GM19238 (cell line): Measurements from ENCODE around the gene LRRN2.

Experiments used
- DNase-seq: peaks from one replicate; pipeline ENCODE4 v3.0.0; 2011; ENCODE audit warnings: low spot score; ENCODE audit not compliant: insufficient read length

Gene LRRN2

DNA sequence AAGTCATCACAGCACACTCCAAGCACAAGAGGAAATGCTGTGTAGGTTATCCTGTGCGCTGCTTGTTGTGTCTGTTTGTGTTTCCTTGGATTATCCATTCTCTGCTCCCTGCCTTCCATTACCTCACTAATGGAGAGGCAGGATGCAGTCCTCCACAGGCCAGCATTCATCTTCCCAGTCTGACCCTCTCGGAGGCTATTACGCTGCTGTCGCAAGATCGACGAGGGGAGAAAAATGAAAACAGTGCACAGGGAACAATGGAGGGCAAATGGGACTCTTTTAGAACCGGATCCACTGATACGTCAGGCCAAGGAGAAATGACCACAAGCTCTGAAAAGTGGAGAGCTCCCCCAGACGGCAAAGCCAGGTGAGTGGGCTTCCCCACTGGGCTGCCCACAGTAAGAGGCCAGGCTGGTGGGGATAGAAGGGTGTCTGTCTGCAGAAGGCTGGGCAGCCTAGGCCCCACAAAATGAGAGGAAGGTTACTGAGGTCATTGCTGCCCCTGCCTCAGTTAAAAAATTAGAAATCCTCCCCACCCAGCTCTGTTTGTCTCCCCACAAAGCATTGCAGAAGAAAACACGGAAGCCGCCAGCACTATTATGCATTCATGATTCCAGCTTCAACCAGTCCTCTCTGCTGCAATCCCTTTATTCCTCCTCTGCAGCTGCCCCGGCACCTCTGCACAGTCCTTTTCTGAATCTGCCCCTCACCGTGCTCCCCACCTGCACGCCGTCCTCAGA lies 21.7 kb downstream of the LRRN2 start:
- no peak for DNase-seq

DNA sequence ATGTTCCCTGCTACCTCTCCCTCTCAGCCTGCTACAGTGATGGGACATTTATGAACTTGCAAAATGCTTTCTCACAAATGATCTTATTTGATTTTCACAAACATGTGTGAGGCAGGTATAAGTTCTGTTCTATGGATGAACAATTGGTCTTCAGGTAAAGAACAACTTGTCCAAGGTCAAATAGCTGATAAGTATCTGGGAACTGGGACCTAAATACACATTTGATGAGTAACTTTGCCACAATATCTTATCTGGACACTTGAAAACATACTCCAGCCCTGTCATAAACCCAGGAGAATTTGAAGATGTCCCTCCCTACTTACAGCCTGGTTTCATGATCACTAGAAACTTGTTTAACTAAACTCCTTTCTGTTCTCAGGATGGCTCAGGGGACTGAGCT lies 23.0 kb downstream of the LRRN2 start:
- no peak for DNase-seq

DNA sequence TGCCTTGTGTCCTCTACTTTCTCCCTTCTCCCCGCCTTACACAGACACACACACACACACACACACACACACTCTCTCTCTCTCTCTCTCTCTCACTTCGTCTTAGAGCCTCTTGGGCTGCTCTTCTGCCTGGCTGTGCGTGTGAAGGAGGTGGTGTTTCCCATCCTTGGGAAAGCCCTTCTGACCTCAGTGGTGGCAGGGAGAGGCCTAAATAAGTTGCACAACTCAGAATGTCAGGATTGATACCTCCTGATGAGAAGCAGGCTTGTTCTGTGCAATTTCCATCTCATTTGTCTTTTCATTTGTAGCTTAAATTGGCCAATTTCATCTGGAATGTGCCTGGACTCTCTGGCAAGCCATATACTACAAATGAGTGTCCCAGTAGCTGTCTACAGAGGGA lies 25.0 kb downstream of the LRRN2 start:
- DNase-seq = no peak

DNA sequence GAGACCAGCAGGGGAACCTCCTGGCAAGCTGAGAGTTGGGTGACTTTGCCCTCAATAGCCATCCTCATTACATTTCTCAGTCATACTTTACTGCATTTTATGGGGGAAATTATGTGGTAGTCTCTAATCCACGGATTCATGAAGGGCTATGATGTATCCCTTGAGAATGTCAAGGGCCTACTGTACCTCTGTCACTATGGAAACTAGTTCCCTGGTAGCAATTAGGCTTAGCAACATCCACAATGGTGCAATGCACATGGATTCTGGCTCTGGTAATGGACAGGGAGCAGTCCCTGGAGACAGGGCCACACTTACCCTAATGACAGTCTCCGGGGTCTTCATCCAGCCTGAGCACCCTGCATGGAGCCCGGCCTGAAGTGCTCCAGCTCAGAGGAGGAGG lies 26.5 kb downstream of the LRRN2 start:
- DNase-seq = no peak

DNA sequence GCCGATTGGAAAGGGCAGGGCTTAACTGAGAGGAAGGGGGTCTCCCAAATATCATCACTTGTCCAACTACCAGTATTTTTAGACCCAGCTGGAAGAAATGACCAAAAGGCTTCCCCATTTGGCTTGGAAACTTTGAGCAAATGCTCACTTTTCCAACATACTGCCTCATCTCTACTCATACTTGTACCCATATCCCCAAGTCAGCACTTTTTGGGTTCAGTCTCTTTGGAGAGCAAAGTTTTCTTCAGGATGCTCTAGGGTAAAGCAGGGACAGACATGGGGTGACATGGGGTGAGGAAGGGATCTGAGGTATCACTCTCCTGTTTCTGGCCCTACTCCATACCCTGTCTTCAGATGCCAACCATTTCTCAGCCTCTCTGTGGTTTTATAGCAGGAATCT lies 27.2 kb downstream of the LRRN2 start:
- DNase-seq = no peak

DNA sequence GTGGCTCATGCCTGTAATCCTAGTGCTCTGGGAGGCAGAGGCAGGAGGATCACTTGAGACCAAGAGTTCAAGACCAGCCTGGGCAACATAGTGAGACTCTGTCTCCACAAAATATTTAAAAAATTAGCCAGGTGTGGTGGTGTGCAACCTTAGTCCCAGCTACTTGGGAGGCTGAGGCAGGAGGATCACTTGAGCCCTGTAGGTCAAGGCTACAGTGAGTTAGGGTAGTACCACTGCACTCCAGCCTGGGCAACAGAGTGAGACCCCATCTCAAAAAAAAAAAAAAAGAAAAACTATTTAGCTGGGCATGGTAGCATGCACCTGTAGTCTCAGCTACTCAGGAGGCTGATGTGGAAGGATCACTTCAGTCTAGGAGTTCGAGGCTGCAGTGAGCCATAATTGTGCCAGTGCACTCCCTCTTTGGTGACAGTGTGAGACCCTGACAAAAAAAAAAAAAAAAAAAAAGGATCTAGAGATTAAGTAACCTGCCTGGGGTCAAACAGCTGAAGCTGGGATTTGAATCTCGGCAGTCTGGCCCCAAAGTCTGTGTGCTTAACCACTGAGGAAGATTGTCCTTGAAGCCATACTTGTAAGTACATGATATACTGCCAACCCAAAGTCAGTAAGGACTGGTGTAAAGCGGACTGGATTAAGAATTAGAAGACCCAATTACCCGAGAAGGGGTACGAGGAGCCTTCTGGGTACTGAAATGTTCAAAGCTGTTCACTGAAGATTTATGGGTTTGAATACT lies 31.8 kb downstream of the LRRN2 start:
- DNase-seq = no peak

GRCh38 chr1:204652497-204652896 lies 33.0 kb downstream of the LRRN2 start:
- no peak for DNase-seq

- no peak for DNase-seq
These were observed 33.6 kb downstream of the LRRN2 start for GRCh38 chr1:204651843-204652421.

GRCh38 chr1:204650911-204651570 lies 34.5 kb downstream of the LRRN2 start:
- DNase-seq = no peak

DNA sequence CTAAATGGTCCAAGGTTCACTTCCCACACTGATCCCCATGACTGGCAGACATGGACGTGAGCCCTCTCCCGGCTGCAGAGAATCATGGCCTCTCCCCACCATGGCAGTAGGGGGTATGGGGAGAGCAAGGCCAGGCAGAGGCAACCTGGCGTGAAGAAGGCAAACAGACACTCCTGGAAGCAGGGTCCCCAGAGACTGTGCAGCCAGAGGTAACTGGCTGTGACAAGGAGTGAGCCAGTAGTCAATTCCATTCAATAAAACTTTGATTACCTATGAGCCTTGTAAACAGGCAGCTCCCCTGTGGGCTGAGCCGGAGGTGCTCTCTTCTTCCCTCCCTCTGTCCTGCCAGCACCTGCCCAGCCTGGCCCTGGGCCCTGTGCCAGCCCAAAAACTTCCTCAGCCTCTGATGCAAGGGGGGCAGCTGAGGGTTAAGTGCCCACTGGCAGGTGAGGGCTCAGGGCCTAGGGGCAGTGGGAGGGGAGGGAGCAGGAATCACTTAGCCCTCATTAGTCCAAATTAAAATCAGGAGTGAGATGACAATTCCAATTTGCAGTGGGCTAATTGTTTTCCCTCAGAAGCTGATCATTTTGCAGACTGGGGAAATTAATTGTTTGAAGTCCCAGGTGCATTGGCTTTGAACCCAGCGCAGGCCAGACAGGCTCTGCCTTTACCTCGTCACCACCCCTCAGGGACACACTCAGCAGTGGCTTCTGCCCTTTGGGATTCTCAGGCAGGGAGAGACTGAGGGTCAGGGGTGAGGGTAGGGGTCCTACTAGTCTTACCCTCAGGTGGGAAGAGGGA lies 35.6 kb downstream of the LRRN2 start:
- no peak for DNase-seq

DNA sequence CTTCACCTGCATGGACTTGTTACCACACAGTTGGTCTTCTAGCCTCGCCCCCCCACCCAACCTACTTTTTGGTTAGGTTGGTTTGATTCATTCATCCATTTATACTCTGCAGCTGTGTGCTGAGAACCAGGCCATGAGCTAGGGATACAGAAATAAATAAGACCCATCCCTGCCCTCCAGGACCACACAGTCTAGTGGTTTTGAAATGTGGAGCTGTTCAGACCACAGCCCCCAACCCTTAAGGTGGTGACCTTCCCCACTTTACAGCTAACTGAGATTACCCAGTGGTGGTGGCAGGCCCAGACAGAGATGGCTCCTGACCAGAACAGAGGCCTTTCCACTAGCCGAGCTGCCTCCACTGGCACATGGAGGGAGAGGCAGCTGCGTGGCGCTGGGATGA lies 37.0 kb downstream of the LRRN2 start:
- no peak for DNase-seq

- no peak for DNase-seq
These were observed 37.8 kb downstream of the LRRN2 start for GRCh38 chr1:204647805-204648153.

DNA sequence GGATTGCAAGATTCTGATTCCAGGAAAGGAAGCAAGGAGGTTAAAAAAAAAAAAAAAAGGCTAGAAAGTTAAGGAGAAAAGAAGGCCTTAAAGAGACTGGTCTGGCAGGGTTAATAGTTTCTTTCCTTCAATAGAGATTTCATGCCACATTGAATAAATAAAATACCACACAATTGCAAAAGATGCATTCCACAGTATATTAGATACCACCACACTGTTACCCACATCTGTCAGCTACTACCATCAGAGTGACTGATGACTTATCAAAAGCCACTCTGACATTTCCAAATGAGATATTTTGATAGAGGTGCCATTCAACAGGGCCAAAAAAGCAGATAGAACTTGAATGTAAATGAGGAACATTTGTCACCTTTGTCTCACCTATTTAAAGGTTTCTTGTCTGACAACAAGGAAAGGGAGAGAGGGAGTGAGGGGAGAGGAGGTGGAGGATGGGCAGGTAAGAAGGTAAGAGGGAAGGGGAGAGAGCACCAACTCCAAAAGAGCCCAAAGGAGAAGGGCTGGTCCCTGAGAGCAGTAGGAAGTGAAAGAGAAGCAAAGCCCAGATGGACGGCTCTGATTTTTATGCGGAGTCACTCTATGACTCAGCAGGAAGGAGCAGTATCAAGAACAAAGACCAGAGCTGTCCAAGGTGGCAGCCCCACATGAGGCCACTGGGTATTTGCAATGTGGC lies 38.3 kb downstream of the LRRN2 start:
- DNase-seq = peak; percentile 58

DNA sequence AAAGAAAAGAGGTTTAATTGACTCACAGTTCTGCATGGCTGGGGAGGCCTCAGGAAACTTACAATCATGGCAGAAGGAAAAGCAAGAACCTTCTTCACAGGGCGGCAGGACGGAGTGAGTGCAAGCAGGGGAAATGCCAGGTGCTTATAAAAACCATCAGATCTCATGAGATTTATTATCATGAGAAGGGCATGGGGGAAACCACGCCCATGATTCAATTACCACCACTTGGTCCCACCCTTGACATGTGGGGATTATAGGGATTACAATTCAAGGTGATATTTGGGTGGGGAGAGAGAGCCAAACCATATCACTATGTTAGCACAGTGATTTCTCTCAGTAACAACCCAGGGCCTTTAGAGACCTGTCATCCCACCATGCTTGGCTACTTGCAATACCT lies 39.9 kb downstream of the LRRN2 start:
- DNase-seq = no peak

- no peak for DNase-seq
These were observed 40.3 kb downstream of the LRRN2 start for GRCh38 chr1:204645251-204645650.

GRCh38 chr1:204643503-204643902 lies 42.0 kb downstream of the LRRN2 start:
- no peak for DNase-seq

GRCh38 chr1:204641936-204642335 lies 43.6 kb downstream of the LRRN2 start:
- DNase-seq = no peak

- DNase-seq = no peak
These were observed 44.1 kb downstream of the LRRN2 start for GRCh38 chr1:204641455-204641854.

GRCh38 chr1:204640578-204640977 lies 45.0 kb downstream of the LRRN2 start:
- DNase-seq = no peak

DNA sequence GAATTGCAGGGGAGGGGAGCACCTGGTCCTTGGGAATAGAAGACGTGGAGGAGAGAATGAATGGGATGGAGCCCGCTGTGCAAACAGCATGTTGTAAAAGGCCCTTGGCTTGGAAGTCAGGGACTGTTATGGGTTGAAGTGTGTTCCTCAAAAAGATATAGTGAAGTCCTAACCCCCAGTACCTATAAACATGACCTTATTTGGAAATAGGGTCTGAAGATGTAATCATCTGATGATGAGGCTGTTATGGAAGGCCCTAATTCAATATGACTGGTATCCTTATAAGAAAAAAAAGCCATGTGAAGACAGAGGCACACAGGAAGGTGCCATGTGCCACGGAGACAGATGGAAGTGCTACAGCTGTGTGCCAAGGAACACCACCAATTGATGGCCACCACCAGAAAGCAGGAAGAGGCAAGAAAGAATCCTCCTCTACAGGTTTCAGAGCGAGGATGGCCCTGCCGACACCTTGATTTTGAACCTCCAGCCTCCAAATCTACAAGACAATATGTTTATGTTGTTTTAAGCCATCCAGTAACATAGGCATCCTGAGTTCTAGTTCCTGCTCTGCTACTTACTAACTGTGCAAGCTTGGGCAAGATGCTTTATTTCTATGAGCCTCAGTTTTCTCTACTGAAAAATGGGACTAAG lies 51.2 kb downstream of the LRRN2 start:
- DNase-seq = no peak
